ENCODE results near the gene SERPINB5.

- TF ChIP-seq CTCF (IDR thresholded peaks at IDR 0.05 in 4 of 5, conservative IDR thresholded peaks at IDR 0.05 in 1 of 5): no peak
- TF ChIP-seq POLR2A (IDR thresholded peaks at IDR 0.05): no peak
Observed at GRCh38 chr18:63430526-63430925, 46.2 kb upstream of the SERPINB5 start.
